GM12878 (cell line): Measurements from ENCODE around the gene CLDN10.

Source experiments
- BHLHE40 ChIP-seq, 2 experiments: fragments of 450-650 bp in 1 of 2; IDR thresholded peaks; 2 replicates each; pipeline ENCODE4 v1.6.1; 2011 to 2017; ENCODE audit warnings: low read depth in 2 of 2, borderline replicate concordance in 1 of 2, improper control_type of control experiment in 1 of 2, low read length in 1 of 2, mild to moderate bottlenecking in 1 of 2
- EP300 ChIP-seq, 2 experiments: fragments of 150-350 bp in 1 of 2; IDR thresholded peaks; 2 replicates each; pipeline ENCODE4 v1.6.1; 2011 to 2012; ENCODE audit warnings: low read depth in 2 of 2, low read length in 2 of 2, borderline replicate concordance in 1 of 2, improper control_type of control experiment in 1 of 2, inconsistent platforms in 1 of 2; ENCODE audit not compliant: control insufficient read depth in 1 of 2
- MYC ChIP-seq: IDR thresholded peaks from 2 replicates; pipeline ENCODE4 v1.6.1; 2011; ENCODE audit warnings: mild to moderate bottlenecking, low read length, moderate library complexity, inconsistent platforms; ENCODE audit not compliant: insufficient read depth, insufficient replicate concordance, insufficient read length, severe bottlenecking
- POLR2AphosphoS5 ChIP-seq: IDR thresholded peaks from 2 replicates; pipeline ENCODE4 v1.6.1; 2011; ENCODE audit warnings: mild to moderate bottlenecking, low read length, inconsistent platforms
- SPI1 ChIP-seq: IDR thresholded peaks from 2 replicates; pipeline ENCODE4 v1.6.1; 2011; ENCODE audit warnings: low read depth, mild to moderate bottlenecking, low read length, moderate library complexity, borderline replicate concordance; ENCODE audit not compliant: insufficient read depth
- SUZ12 ChIP-seq: fragments of 200-600 bp; sonication (generic); IDR thresholded peaks from one replicate; pipeline ENCODE4 v1.6.1; 2018; ENCODE audit warnings: antibody characterized with exemption, mild to moderate bottlenecking; ENCODE audit not compliant: unreplicated experiment

GRCh38 chr13:95541308-95541707 lies 11.2 kb upstream of the CLDN10 start:
- no peak for TF ChIP-seq EP300 (IDR thresholded peaks at IDR 0.05; ENCODE audit: borderline replicate concordance in 1 of 2, control insufficient read depth in 1 of 2, low read depth in 2 of 2, low read length in 2 of 2)
- TF ChIP-seq MYC, result no peak
- no peak for TF ChIP-seq BHLHE40 (IDR thresholded peaks at IDR 0.05; ENCODE audit: borderline replicate concordance in 1 of 2, low read depth in 2 of 2, low read length in 1 of 2)
- TF ChIP-seq SUZ12, result no peak
- TF ChIP-seq POLR2AphosphoS5, result no peak
- TF ChIP-seq SPI1, result no peak
